ENCODE measurements around the gene ARRB1.
"Not testable (repeated sequence)": the region's sequence is repeated elsewhere in the genome, so short reads cannot be mapped to it uniquely, and the experiment has no call there.

ARRB1 gene

DNA sequence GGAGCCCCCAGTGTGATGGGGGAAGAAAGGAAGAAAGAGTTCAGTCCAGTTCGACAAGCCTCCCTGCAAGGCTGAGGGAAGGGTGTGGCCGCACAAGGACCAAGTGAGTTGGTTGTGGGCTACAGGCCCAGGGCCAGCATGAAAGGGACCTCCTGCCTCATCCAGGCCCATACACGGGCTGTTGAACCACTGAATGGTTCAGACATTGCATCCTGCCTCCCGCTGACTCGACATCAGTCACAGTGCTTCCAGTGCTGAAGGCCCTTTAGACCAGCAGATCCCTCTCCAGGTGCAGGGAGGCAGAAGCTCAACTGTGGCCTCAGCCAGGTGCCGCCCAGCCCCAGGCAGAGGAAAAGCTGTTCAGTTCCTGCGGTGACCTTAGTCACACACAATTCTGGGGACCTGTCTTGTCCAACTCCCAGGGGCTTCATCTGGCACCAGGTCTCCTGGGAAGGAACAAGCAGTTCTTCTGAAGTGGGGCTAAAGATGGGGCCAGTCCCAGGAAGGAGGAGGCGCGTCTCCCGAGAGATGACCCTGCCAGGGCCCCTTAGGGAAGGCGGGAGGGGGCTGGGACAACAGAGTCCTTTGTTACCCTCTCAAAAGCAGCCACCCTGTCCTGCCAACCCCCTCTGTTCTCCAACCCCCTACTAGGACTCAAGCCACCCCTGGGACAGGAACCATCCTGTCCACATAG lies 6.6 kb downstream of the ARRB1 start:
- in situ Hi-C loops (cut with HindIII; ENCODE audit: low sequenced_read_pairs) = no loop called here

DNA sequence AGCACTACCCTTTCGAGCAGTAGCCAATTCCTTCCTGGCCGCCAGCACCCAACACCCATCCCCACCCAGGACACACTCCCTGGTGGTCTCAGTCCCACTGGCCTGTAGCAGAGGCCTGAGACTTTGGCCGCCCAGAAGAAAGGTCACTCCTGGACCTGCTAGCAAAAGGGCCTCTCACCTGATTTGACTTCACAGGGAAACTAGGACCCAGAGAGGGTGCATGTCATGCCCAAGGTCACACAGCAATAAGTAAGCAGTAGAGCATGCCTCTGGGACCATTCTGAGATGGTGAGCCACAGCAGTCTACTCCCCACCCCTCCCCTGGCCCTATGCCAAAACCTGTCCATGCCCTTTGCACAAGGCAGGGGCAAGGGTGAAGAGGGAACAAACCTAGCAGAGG lies 7.3 kb downstream of the ARRB1 start:
- in situ Hi-C loops (cut with HindIII; ENCODE audit: low sequenced_read_pairs) = no loop called here

DNA sequence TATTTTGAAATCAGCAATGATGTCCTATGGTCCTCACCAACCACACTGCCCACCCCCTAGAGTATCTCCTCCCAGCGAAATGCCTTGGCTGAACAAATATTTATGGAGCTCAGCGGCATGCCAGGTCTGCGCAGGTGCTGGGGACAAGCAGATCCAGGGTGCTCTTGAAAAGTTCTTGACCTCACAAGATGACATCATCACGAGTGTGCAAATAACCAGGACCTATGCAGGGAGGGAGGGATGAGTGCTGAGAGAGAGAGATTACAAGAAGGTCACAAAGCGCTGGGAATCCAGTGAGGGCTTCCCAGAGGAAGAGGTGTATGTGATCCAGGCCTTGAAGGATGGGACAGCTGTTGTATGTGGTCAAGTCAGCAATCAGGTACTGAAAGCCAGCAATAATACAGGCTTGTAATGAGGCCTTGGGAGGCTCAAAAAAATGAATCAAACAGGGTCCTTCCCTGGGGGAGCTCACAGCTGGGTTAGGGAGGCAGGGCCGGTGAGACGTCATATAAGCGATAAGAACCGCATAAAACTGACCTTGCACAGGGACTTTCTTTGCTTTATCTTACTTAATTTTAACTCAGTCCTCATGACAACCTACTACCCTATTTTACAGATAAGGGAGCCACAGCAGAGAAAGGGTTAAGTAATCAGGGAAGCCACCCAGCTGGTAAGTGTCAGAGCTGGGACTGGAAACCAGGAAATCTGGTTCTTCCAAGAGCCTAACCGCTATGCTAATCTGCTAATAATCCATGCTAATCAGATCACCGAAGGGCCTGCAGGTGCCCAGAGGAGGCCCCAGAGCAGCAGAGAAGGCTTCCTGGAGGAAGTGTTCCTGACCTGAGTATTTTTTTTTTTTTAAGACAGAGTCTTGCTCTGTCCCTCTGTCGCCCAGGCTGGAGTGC lies 8.2 kb downstream of the ARRB1 start:
- in situ Hi-C loops (cut with HindIII; ENCODE audit: low sequenced_read_pairs) = no loop called here

DNA sequence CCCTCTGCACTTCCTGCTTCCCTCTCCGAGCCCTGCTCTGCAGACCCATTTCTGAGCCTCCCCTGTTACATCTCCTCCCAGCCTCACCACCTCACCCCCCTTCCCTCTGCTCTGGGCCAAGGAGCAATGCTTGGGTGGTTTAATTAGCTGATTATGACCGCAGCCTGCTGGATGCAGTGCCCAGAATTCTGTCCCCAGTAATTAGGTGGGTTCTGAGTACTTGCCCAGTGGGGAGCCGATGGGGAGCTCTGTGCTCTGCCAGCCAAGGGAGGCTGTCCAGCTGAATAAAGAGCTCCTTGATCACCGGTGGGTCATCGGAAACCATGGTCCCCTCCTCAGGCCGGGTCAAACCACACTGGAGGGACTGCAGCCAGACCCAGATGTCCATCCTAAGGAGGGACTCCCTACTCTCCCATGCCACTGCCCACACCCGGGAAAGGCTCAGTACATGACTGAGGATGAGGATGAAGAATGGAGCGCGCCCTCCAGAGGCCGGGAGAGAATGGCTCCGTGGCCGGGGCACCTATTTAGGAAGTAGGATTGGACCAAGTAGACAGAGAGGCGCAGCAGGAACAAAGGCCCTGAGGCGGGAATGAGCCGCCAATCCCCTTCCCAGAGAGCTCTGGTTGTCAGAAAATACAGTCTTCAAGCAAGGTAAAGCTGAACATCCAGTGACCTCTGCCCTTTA lies 9.1 kb downstream of the ARRB1 start:
- in situ Hi-C loops (cut with HindIII; ENCODE audit: low sequenced_read_pairs) = no loop called here

DNA sequence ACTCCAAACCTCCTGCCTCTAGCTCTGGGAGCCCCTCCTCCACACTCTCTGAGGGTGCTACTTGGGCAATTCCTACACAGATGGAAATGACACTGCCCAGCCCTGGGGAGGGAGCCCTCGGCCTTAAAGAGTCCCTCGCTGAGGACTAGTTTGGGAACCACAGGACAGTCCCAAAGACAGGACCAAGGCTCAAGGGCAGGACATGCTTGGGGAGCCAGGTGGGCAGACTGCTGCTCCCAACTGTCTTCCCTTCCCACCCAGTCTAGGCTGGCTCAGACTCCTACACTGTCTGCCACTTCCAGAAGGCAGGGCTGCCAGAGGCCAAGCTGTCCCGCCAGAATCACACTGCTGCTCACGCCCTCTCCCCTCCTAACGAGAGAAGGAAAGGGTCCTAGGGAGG lies 9.8 kb downstream of the ARRB1 start:
- in situ Hi-C loops (cut with HindIII; ENCODE audit: low sequenced_read_pairs) = no loop called here

DNA sequence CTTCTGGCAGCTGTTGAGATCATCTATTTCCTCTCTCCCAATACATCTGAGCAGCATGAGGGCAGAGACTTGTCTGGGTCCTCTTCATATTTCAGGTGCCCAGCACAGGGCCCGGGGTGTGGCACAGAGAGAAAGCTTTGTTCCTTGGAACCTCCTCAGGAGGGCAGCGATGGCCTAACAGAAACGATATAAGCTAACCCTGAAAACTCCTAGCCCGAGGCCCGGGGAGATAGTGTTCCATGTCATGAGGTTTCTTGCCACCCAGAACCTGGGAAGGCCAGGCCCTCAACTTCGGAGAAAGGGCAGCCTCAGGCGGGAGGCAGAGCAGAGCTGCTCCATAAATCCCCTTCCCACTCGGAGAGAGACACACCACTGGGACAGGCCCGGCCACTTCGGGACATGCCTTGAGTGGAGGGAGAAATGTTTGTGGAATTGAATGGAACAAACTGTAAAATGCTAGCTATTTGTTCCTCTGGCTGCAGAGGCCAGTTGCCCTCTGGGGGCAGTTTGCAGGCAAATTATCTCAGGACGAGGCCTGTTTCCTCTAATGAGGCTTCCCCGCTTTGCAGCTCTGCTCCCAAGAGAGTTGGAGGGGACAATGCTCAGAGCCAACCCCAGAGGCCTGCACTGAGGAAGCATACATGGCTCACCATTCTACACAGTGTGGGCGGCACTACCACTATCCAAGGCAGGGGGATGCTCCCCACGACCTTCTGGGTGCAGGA lies 11.6 kb downstream of the ARRB1 start:
- in situ Hi-C loops (cut with HindIII; ENCODE audit: low sequenced_read_pairs) = no loop called here

DNA sequence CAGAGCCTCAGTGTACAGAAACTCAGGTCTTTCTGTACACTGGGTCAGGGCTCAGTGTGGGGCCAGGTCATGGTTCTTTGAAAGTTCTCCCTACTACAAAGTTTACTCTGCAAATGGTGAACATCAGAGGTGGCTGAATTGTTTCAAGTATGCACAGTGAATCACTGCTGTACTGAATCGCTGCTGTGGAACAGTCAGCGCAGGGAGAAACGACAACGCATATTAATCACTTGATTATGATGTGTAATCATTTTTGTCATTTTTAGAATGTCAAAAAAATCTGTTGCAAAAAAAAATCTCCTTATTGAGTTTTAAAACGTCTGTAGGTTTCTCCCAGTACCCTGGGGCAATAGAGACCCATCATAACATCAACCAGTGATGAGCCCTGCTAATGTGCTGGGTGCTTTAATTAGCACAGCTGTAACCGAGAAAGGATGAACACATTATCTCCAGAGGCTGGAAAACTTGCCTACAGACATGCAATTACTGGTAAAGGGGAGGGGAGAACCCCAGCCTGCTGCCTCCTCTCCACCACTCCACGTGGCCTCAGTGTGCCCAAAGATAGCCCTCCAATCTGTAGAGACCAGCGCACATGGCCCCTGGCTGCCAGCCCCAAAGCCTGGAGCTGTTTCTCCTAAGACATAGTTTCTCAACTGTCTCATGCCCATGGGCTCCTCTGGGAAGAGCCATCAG lies 12.8 kb downstream of the ARRB1 start:
- in situ Hi-C loops (cut with HindIII; ENCODE audit: low sequenced_read_pairs) = no loop called here

DNA sequence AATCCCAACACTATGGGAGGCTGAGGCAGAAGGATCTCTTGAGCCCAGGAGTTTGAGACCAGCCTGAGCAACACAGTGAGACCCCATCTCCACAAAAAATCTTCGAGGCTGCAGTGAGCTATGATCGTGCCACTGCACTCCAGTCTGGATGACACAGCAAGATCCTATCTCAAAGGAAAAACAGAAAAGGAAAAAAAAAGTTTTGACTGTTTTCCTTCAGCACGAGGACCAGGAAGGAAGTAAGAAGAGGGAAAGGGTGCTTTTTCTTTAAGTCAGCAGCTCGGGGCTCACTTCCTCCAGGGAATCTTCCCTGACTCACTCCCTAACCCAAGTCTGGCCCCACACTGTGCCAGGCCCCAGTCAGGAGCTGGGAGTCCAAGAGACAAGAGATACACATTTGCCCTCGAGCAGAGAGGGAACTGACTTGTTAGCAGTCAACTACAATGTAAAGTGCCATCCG lies 14.2 kb downstream of the ARRB1 start:
- in situ Hi-C loops (cut with HindIII; ENCODE audit: low sequenced_read_pairs) = no loop called here

DNA sequence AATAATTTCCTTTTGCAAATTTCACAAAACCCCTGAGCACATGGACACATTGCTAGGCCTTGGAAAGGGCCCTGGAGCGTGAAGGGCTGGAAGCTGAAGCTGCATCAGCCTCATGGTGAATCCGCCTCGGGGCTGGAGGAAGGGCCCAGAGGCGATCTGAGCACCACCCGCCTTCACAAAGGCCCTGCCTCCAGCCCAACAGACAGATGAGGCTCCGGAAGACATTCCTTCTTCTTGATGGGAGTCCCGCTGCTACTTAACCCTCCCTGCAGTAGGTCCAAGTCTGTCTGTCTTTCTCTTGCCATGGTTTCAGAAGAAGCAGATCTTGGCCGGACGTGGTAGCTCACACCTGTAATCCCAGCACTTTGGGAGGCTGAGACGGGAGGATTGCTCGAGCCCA lies 16.5 kb downstream of the ARRB1 start:
- in situ Hi-C loops (cut with HindIII; ENCODE audit: low sequenced_read_pairs) = no loop called here

DNA sequence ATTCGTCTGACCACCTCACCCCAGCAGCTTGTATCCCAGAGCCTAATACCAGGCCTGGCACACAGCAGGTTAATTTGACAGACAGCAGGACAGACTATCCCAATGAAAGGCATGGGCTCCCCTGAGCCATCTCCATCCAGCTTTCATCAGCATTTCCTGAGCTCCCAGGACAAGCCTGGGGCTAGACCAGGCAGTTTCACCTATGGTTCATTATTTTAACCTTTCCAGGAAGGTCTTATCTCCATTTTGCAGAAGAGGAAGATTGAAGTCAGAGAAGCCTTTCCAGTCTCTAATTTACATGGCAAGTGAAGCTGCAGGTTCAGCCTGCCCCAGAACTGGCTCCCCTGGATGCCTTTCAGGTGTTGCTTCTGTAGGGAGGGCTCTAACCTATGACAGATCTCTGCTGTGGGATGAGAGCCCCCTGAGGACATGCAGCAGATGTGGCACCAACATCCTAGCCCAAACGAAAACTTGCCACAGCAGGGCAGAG lies 17.0 kb downstream of the ARRB1 start:
- in situ Hi-C loops (cut with HindIII; ENCODE audit: low sequenced_read_pairs) = no loop called here

DNA sequence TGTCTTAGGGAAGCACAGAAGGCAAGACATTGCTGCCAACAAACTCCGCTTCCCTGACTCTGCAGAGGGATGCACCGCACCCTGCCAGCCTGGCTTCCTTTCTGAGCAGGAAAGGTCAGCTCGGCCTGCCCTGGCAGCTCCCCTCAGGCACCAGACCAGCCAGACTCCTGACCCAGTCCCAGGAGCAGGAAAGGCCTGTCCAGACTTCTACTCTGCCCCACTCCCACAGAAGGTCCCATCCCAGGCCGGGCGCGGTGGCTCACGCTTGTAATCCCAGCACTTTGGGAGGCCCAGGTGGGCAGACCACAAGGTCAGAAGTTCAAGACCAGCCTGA lies 17.7 kb downstream of the ARRB1 start:
- in situ Hi-C loops (cut with HindIII; ENCODE audit: low sequenced_read_pairs) = no loop called here

DNA sequence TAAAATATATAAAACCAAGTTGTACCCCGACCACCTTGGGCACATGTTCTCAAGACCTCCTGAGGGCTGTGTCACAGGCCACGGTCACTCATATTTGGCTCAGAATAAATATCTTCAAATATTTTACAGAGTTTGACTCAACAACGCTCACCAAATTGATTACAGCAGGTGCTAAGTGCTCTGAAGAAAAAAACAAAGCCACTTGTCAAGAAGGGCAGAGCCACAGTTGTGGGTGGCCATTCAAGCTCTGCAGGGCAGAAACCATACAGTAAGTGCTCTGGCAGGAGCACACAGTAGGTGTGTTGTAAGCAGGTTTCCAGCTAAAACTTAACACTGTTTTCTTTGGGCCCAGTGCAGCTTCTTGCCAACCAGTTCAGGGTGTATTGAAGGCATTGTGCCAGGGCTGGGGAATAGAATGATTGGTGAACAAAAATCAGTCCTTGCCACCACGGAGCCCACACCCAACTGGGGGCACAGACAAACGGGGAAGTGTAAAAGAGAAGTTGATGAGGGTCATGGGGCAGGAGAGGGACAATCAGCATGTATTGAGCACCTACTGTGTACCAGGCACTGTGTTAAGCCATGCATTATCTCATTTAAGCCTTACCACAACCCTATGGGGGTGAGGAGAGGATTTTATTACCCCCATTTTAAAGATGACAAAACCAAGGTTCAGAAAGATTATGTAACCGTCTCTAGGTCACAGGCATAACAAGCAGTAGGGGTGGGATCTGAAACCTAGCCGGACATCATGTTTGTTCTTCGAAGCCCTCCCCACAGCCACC lies 18.2 kb downstream of the ARRB1 start:
- in situ Hi-C loops (cut with HindIII; ENCODE audit: low sequenced_read_pairs) = no loop called here

DNA sequence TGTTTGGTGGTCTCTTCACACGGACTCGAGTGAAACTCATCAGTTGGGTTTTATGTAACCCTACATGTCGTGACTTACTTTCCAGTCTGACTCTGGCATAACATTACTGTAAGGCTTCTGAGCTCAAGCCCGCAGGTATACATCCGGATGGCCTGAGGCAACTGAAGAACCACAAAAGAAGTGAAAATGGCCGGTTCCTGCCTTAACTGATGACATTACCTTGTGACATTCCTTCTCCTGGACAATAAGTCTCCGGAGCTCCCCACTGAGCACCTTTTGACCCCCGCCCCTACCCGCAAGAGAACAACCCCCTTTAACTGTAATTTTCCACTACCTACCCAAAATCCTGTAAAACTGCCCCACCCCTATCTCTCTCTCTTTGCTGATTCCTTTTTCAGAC lies 19.7 kb downstream of the ARRB1 start:
- in situ Hi-C loops (cut with HindIII; ENCODE audit: low sequenced_read_pairs) = not testable (repeated sequence)

DNA sequence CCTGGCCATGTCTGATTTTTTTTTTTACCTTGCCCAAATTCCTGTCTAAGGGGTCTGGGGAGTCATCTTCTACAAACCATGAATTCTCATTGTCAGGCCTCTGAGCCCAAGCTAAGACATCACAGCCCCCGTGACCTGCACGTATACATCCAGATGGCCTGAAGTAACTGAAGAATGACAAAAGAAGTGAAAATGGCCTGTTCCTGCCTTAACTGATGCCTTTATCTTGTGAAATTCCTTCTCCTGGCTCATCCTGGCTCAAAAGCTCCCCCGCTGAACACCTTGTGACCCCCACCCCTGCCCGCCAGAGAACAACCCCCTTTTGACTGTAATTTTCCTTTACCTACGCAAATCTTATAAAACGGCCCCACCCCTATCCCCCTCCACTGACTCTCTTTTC lies 20.2 kb downstream of the ARRB1 start:
- in situ Hi-C loops (cut with HindIII; ENCODE audit: low sequenced_read_pairs) = not testable (repeated sequence)

DNA sequence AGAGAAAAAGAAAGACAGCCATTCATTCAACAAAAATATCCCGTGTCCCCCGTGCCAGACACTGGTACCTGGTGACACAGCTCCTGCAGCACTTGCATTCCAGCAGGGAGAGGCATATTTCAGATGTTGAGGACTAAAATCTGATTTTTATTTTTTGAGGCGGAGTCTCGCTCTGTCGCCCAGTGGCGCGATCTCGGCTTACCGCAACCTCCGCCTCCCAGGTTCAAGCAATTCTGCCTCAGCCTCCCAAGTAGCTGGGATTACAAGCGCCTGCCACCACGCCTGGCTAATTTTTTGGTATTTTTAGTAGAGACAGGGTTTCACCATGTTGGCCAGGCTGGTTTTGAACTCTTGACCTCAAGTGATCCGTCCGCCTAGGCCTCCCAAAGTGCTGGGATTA lies 20.6 kb downstream of the ARRB1 start:
- in situ Hi-C loops (cut with HindIII; ENCODE audit: low sequenced_read_pairs) = not testable (repeated sequence)

DNA sequence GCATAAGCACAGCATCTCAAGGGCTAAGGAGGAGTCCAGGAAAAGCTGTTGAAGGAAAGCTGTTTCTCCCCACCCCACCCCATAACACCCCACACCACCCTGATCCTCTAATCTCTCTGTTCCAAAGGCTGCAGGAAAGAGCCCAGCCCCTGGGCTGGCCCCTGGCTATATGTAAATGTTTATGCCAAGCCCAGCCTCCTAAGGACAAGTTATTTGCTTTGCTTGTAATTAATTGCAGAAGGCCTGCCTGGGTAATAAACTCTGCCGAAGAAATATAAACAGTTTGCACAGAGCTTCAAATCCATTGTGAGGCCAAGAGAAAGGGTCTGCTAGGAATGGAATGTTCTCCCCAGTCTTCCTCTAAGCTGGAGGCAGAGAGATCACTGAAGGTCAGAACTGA lies 21.2 kb downstream of the ARRB1 start:
- in situ Hi-C loops (cut with HindIII; ENCODE audit: low sequenced_read_pairs) = no loop called here

DNA sequence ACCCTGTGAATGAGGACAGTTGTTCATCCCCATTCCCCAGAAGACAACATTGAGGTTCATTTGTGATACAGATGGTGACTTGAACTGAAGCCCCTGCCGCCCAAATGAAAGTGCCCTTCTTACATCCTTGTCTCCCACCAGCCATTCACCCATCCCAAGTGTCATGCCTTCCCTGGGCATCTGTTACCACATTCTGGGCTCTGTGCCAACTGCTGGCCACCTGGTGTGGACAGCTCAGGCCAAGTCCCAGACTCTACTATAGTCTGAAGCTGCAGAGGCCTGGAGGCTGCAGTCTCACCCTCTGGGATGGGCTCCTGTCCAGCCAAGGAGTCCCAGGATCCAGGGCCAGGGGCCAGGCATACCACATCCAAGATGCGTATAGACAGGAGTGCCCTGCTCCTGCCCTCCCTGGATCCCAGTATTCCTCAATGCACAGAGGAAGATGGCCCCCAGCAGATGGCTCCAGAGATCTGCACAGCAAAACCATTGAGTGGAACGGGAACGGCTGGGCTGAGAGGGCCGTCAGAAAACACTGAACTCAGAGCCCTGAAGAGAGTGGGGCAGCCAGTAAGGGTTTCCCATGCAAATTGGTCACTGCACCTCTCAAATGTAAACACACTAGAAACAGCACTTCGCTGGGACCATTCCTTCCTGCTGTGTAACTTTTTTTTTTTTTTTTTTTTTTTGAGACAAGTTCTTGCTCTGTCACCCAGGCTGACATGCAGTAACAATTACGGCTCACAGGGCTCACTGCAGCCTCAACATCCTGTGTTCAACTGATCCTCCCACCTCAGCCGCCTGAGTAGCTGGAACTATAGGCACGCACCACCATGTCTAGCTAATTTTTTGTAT lies 22.8 kb downstream of the ARRB1 start:
- in situ Hi-C loops (cut with HindIII; ENCODE audit: low sequenced_read_pairs) = no loop called here

DNA sequence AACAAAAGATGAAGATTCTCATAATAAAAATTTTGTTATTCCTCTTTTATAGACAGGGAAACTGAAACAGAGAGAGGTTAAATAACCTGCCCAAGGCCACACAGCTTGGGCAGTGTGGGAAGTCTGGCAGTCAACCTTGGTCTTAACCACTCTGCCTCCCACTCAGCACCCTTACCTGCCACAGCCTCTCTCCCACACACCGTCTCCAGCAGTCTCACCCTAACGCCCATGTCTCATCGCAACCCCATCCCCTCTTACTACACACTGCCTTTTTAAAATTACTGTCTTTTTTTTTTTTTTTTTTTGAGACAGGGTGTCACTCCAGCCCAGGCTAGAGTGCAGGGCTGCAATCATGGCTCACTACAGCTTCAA lies 25.0 kb downstream of the ARRB1 start:
- in situ Hi-C loops (cut with HindIII; ENCODE audit: low sequenced_read_pairs) = no loop called here

All from DLD1 (cell line).